NCI-H2081 (cell line): ENCODE results near the gene DLGAP1.

ENCODE experiments used
- DNase-seq, 2 experiments: peaks; one replicate each; lab custom pipeline; 2025; lab: John Stamatoyannopoulos, UW

The DLGAP1 gene

GRCh38 chr18:3864669-3865298 is 590.3 kb downstream of the DLGAP1 start:
- DNase-seq: no peak

GRCh38 chr18:3863593-3863992 is 591.5 kb downstream of the DLGAP1 start:
- no peak for DNase-seq

- DNase-seq: no peak
Measured at GRCh38 chr18:3863006-3863405, 592.1 kb downstream of the DLGAP1 start.

DNA sequence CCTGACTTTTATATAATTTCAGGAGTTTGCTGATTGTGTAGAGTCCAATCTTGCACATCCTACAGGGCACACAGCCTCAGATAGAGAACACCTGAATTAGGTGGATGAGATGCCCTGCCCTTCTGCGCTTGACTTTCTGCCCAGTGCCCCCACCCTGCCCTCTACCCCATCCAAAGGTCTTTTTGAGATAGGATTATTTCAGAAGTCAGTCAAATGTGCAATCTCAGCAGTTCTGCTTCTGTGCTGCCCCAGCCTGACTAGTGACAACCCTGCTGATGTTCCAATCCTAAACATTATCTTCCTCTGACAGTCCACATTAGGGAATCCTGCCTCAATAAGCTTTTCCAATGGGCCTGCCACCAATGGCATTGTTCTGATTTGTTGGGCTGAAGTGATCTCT is 593.6 kb downstream of the DLGAP1 start:
- no peak for DNase-seq

DNA sequence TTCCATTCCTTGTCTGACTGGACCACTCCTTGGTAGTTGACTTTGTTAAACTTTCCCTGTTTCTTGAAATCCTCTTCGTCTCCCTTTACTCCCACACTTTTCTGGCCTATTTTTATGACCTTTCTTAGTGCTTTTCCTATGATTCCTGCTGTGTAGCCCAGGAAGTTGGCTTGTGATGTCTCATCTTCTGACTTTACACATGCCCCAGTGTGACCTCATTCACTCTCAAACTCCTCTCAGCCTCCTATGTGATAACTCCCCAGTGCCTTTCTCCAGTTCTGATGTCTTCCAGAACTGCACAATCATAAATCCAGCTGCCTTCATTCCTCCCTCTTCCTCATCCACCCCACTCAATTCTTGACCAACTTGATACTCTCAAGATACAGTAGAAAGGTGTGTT is 597.6 kb downstream of the DLGAP1 start:
- no peak for DNase-seq

GRCh38 chr18:3855966-3856365 is 599.1 kb downstream of the DLGAP1 start:
- DNase-seq: no peak

GRCh38 chr18:3852321-3852720 is 602.8 kb downstream of the DLGAP1 start:
- DNase-seq: no peak

- DNase-seq: no peak
Measured at GRCh38 chr18:3851159-3851558, 603.9 kb downstream of the DLGAP1 start.

- DNase-seq: no peak
Measured at GRCh38 chr18:3848316-3848715, 606.8 kb downstream of the DLGAP1 start.

- no peak for DNase-seq
Measured at GRCh38 chr18:3845161-3845560, 609.9 kb downstream of the DLGAP1 start.

GRCh38 chr18:3842844-3843243 is 612.3 kb downstream of the DLGAP1 start:
- DNase-seq: no peak

GRCh38 chr18:3840766-3841165 is 614.3 kb downstream of the DLGAP1 start:
- DNase-seq: no peak

- no peak for DNase-seq
Measured at GRCh38 chr18:3839581-3839981, 615.5 kb downstream of the DLGAP1 start.

- no peak for DNase-seq
Measured at GRCh38 chr18:3836483-3837335, 618.4 kb downstream of the DLGAP1 start.

- no peak for DNase-seq
Measured at GRCh38 chr18:3832025-3832638, 623.0 kb downstream of the DLGAP1 start.

- no peak for DNase-seq
Measured at GRCh38 chr18:3830604-3831003, 624.5 kb downstream of the DLGAP1 start.

DNA sequence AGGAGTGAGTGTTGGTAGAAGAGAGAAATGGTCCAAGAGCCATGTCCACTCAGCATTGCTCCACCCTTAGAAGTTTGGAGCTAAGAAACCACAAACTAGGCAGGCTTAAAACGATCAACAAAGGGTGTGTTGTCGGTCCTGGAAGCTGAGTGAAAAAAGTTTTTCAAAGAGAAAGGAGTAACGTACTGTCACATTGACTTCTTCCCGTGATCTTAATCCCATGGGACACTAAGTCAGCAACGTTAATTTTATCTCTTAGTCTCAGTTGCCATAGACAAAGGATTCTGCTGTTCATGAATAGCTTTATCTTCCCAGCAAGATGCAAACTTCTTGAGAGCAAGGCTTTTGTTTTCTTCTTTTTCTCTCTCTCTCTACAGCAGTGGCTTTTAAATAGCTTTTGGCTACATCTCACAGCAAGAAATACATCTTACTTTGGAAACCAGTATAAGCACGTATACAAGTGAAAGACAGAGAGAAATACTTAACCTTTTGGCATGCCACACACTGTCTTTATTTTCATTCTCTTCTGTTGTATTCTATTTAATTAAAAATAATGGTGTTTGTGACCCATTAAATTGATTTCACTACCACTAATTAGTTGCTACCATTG is 627.8 kb downstream of the DLGAP1 start:
- no peak for DNase-seq

DNA sequence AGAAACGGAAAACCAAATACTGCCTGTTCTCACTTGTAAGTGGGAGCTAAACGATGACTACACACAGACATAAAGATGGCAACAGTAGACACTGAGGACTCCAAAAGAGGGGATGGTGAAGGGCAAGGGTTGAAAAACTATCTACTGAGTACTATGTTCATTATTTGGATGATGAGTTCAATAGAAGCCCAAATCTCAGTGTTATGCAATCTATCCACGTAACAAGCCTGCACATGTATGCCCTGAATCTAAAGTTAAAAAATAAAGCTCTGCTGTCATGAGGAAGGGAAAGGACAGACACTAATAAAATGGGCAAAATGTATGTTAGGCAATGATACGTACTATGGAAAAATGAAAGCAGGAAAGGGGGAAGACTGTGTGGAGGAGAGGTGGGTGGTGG is 629.1 kb downstream of the DLGAP1 start:
- no peak for DNase-seq

- DNase-seq: no peak
Measured at GRCh38 chr18:3824101-3824500, 631.0 kb downstream of the DLGAP1 start.

DNA sequence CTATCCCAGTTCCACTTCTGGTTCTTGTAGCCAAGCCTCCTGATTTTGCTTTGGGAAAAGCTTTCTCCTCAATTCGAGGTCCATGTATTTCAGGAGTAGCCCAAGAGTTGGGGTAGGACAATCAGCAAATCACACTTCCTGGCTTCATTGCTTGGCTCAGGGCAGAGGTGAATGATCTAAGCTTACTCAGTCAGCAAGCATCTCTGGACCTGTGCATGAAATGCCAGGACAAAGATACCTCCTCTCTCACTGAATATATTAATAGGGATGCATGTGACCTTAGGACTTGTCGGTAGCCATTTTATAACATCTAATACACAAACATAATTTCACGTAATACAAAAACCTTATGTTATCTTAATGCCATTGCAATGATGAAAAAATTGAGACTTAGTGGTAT is 632.0 kb downstream of the DLGAP1 start:
- no peak for DNase-seq

DNA sequence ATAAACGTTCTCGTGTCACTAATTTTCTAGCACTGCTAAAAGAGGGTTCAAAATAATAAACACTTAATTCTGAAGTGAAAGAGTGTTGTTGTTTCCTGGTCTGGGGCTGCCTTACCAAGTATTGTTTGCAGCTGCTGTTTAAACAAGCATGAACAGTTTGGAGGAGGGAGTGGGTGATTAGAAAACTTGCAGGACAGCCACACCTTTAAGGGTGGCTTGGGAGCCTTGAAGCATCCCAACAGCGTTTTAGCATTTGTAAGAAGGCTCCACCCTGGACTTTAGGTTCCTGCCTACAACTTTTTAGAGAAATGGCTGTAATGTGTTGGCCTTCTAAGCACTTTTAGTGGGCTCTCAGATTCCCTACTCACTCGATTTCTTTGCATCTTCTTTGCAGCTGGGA is 633.6 kb downstream of the DLGAP1 start:
- no peak for DNase-seq

- DNase-seq: no peak
Measured at GRCh38 chr18:3819961-3820360, 635.1 kb downstream of the DLGAP1 start.
